Measurements from ENCODE around the gene STXBP5. TPM values are rescaled to one million over a fixed set of nuclear protein-coding genes. Genes with fewer than 3 reads are reported as not detected.
A peak's percentile ranks its signal among the peaks of the same experiment; 100 is the strongest.

Gene STXBP5
- total and polyA plus RNA-seq, 9 of the 15 experiments (the other 6 are each of a cell fraction or from before 2014, with no cell fraction given), result 23.3 to 172 (median 71.5) TPM

- TF ChIP-seq TEAD4 (IDR thresholded peaks at IDR 0.05; ENCODE audit: low read length), result peak; percentile 92
- TF ChIP-seq TEAD4 (CRISPR knock-in tag; IDR thresholded peaks at IDR 0.05; ENCODE audit: borderline replicate concordance), result no peak
- no peak for TF ChIP-seq ZBTB34 (CRISPR knock-in tag; IDR thresholded peaks at IDR 0.05)
- TF ChIP-seq SUPT5H (IDR thresholded peaks at IDR 0.05), result no peak
- no peak for TF ChIP-seq ATF1 (CRISPR knock-in tag; IDR thresholded peaks at IDR 0.05)
- TF ChIP-seq ATF1 (tag; IDR thresholded peaks at IDR 0.05), result peak; percentile 83
- TF ChIP-seq U2AF1 (optimal IDR thresholded peaks at IDR 0.05; ENCODE audit: low read depth, low read length), result no peak
- TF ChIP-seq NFRKB (IDR thresholded peaks at IDR 0.05; ENCODE audit: low read depth), result peak; percentile 43; the same call in 1 of the 2 replicates
- no peak for TF ChIP-seq ZNF253 (CRISPR knock-in tag; conservative IDR thresholded peaks at IDR 0.05)
- TF ChIP-seq ADNP (tag; IDR thresholded peaks at IDR 0.05), result peak; percentile 14; the same call in 1 of the 2 replicates
- no peak for TF ChIP-seq ZNF318 (IDR thresholded peaks at IDR 0.05; ENCODE audit: borderline replicate concordance in 1 of 2, low read depth in 1 of 2)
- TF ChIP-seq ZNF507 (tag; conservative IDR thresholded peaks at IDR 0.05), result no peak
- no peak for TF ChIP-seq ZNF280B (CRISPR knock-in tag; IDR thresholded peaks at IDR 0.05)
- TF ChIP-seq GTF3C2 (IDR thresholded peaks at IDR 0.05; ENCODE audit: borderline replicate concordance, extremely low read depth, insufficient read length), result no peak
- peak; percentile 83 for TF ChIP-seq NCOR1 (IDR thresholded peaks at IDR 0.05)
Measured at GRCh38 chr6:147166360-147166944, 37.8 kb upstream of the STXBP5 start (continued).

Data from K562 (cell line).